C4-2B (cell line): ENCODE measurements around the gene PUS3.

Experiments used
- ZFX ChIP-seq: fragments of 450-650 bp; IDR thresholded peaks from 2 replicates; pipeline ENCODE4 v1.6.1; 2017
- TF ChIP-seq, protein P1 (sequence below): fragments of 450-650 bp; conservative IDR thresholded peaks from 2 replicates; pipeline ENCODE4 v1.5.1; 2017; ENCODE audit warnings: mild to moderate bottlenecking

DNA sequence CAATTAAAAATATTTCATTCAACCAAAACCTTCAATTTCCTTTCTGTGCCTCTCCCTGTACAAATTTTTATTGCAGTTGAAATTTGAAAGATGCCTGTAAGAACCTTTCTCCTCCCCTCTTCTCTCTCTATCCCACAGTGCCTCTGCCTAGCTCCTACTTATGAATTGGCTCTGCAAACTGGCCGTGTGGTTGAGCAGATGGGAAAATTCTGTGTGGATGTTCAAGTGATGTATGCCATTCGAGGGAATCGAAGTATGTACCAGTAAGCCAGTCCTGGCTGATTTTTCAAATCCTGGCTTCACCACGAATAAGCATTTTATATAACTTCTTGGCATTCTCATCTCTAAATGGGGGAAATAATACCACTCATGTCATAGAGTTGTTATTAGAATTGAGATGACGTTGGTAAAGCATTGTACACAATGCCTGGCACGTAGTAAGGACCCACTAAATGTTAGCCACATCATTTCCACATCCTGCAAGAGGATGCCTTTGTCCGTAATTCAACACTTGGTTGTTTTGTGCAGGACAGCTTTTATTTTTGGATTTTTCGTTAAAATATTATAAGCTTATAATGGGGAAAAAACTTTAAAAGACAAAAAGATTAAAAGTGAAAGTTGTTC is 7.3 kb upstream of the PUS3 start:
- TF ChIP-seq, protein P1, sequence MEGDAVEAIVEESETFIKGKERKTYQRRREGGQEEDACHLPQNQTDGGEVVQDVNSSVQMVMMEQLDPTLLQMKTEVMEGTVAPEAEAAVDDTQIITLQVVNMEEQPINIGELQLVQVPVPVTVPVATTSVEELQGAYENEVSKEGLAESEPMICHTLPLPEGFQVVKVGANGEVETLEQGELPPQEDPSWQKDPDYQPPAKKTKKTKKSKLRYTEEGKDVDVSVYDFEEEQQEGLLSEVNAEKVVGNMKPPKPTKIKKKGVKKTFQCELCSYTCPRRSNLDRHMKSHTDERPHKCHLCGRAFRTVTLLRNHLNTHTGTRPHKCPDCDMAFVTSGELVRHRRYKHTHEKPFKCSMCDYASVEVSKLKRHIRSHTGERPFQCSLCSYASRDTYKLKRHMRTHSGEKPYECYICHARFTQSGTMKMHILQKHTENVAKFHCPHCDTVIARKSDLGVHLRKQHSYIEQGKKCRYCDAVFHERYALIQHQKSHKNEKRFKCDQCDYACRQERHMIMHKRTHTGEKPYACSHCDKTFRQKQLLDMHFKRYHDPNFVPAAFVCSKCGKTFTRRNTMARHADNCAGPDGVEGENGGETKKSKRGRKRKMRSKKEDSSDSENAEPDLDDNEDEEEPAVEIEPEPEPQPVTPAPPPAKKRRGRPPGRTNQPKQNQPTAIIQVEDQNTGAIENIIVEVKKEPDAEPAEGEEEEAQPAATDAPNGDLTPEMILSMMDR: no peak
- no peak for TF ChIP-seq ZFX
